ENCODE results near the gene UBA3. TPM values are rescaled to one million over a fixed set of nuclear protein-coding genes. Genes with fewer than 3 reads are reported as not detected.

UBA3 gene
- total and polyA plus RNA-seq, 2 of the 13 experiments (the other 11 are each of a cell fraction or from before 2014, with no cell fraction given): 40.7 to 49.0 TPM

DNA sequence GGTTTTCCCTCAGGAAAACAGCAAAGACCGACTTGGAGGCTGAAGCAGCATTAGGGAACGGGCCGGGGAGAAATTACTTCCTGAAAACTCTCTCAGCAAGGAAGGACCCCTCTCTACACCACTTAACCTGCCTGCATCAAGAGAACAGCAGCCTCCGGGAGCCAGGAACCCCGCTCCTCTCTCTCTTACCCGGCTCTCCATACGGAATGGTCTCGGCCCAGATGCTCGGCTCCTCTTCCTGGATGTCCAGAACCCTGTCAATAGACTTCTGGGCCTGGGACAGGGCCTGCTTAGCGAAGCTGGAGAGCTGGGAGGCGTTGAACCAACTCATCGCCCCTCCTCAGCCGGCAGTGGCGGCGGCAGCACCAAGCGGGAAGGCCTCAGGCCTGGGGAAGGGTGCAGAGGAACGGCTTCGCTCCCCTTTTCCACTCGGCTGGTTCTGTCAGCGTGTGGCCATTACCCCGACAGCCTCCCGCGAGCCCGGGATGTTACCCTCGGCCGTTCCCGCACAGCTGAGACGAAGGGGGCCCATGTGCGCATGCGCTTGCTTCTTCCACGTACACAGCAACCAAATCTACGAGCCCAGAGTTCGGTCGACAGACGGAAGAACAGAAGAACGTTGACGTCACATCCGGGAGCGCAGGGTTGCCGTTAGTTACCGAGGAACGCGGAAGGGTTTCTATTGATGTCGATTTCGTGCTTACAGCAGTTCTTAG lies 28.3 kb downstream of the UBA3 start, which contains the start of gene TMF1 (continued):
- TF ChIP-seq, protein P1, sequence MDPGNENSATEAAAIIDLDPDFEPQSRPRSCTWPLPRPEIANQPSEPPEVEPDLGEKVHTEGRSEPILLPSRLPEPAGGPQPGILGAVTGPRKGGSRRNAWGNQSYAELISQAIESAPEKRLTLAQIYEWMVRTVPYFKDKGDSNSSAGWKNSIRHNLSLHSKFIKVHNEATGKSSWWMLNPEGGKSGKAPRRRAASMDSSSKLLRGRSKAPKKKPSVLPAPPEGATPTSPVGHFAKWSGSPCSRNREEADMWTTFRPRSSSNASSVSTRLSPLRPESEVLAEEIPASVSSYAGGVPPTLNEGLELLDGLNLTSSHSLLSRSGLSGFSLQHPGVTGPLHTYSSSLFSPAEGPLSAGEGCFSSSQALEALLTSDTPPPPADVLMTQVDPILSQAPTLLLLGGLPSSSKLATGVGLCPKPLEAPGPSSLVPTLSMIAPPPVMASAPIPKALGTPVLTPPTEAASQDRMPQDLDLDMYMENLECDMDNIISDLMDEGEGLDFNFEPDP (CRISPR knock-in tag; conservative IDR thresholded peaks at IDR 0.05): 0 out of 2 replicates have a peak, but pooled peaks have one; percentile 81
- TF ChIP-seq RFX1 (IDR thresholded peaks at IDR 0.05): peak; percentile 96
- TF ChIP-seq PAX8 (CRISPR knock-in tag; IDR thresholded peaks at IDR 0.05; ENCODE audit: borderline replicate concordance): no peak
- TF ChIP-seq SMAD1 (CRISPR knock-in tag; IDR thresholded peaks at IDR 0.05; ENCODE audit: borderline replicate concordance, low read depth): 0 out of 2 replicates have a peak, but pooled peaks have one; percentile 29
- peak; percentile 85 for TF ChIP-seq FOXK2 (IDR thresholded peaks at IDR 0.05)
- TF ChIP-seq RAD21 (CRISPR knock-in tag; IDR thresholded peaks at IDR 0.05): 0 out of 2 replicates have a peak, but pooled peaks have one; percentile 7
- TF ChIP-seq, protein P2, sequence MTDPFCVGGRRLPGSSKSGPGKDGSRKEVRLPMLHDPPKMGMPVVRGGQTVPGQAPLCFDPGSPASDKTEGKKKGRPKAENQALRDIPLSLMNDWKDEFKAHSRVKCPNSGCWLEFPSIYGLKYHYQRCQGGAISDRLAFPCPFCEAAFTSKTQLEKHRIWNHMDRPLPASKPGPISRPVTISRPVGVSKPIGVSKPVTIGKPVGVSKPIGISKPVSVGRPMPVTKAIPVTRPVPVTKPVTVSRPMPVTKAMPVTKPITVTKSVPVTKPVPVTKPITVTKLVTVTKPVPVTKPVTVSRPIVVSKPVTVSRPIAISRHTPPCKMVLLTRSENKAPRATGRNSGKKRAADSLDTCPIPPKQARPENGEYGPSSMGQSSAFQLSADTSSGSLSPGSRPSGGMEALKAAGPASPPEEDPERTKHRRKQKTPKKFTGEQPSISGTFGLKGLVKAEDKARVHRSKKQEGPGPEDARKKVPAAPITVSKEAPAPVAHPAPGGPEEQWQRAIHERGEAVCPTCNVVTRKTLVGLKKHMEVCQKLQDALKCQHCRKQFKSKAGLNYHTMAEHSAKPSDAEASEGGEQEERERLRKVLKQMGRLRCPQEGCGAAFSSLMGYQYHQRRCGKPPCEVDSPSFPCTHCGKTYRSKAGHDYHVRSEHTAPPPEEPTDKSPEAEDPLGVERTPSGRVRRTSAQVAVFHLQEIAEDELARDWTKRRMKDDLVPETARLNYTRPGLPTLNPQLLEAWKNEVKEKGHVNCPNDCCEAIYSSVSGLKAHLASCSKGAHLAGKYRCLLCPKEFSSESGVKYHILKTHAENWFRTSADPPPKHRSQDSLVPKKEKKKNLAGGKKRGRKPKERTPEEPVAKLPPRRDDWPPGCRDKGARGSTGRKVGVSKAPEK (CRISPR knock-in tag; IDR thresholded peaks at IDR 0.05; ENCODE audit: borderline replicate concordance): 0 out of 2 replicates have a peak, but pooled peaks have one; percentile 25
- TF ChIP-seq, protein P3, sequence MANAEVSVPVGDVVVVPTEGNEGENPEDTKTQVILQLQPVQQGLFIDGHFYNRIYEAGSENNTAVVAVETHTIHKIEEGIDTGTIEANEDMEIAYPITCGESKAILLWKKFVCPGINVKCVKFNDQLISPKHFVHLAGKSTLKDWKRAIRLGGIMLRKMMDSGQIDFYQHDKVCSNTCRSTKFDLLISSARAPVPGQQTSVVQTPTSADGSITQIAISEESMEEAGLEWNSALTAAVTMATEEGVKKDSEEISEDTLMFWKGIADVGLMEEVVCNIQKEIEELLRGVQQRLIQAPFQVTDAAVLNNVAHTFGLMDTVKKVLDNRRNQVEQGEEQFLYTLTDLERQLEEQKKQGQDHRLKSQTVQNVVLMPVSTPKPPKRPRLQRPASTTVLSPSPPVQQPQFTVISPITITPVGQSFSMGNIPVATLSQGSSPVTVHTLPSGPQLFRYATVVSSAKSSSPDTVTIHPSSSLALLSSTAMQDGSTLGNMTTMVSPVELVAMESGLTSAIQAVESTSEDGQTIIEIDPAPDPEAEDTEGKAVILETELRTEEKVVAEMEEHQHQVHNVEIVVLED (CRISPR knock-in tag; IDR thresholded peaks at IDR 0.05; ENCODE audit: borderline replicate concordance): peak; percentile 75; the same call in 1 of the 2 replicates
- TF ChIP-seq, protein P4, sequence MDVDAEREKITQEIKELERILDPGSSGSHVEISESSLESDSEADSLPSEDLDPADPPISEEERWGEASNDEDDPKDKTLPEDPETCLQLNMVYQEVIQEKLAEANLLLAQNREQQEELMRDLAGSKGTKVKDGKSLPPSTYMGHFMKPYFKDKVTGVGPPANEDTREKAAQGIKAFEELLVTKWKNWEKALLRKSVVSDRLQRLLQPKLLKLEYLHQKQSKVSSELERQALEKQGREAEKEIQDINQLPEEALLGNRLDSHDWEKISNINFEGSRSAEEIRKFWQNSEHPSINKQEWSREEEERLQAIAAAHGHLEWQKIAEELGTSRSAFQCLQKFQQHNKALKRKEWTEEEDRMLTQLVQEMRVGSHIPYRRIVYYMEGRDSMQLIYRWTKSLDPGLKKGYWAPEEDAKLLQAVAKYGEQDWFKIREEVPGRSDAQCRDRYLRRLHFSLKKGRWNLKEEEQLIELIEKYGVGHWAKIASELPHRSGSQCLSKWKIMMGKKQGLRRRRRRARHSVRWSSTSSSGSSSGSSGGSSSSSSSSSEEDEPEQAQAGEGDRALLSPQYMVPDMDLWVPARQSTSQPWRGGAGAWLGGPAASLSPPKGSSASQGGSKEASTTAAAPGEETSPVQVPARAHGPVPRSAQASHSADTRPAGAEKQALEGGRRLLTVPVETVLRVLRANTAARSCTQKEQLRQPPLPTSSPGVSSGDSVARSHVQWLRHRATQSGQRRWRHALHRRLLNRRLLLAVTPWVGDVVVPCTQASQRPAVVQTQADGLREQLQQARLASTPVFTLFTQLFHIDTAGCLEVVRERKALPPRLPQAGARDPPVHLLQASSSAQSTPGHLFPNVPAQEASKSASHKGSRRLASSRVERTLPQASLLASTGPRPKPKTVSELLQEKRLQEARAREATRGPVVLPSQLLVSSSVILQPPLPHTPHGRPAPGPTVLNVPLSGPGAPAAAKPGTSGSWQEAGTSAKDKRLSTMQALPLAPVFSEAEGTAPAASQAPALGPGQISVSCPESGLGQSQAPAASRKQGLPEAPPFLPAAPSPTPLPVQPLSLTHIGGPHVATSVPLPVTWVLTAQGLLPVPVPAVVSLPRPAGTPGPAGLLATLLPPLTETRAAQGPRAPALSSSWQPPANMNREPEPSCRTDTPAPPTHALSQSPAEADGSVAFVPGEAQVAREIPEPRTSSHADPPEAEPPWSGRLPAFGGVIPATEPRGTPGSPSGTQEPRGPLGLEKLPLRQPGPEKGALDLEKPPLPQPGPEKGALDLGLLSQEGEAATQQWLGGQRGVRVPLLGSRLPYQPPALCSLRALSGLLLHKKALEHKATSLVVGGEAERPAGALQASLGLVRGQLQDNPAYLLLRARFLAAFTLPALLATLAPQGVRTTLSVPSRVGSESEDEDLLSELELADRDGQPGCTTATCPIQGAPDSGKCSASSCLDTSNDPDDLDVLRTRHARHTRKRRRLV (CRISPR knock-in tag; IDR thresholded peaks at IDR 0.05): 0 out of 2 replicates have a peak, but pooled peaks have one; percentile 9
- TF ChIP-seq, protein P5, sequence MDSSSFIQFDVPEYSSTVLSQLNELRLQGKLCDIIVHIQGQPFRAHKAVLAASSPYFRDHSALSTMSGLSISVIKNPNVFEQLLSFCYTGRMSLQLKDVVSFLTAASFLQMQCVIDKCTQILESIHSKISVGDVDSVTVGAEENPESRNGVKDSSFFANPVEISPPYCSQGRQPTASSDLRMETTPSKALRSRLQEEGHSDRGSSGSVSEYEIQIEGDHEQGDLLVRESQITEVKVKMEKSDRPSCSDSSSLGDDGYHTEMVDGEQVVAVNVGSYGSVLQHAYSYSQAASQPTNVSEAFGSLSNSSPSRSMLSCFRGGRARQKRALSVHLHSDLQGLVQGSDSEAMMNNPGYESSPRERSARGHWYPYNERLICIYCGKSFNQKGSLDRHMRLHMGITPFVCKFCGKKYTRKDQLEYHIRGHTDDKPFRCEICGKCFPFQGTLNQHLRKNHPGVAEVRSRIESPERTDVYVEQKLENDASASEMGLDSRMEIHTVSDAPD (CRISPR knock-in tag; IDR thresholded peaks at IDR 0.05): 0 out of 2 replicates have a peak, but pooled peaks have one; percentile 38
- TF ChIP-seq ZNF616 (CRISPR knock-in tag; IDR thresholded peaks at IDR 0.05; ENCODE audit: low read depth): 0 out of 2 replicates have a peak, but pooled peaks have one; percentile 64
- no peak for TF ChIP-seq DNMT3B (CRISPR knock-in tag; conservative IDR thresholded peaks at IDR 0.05)
- TF ChIP-seq, protein P6, sequence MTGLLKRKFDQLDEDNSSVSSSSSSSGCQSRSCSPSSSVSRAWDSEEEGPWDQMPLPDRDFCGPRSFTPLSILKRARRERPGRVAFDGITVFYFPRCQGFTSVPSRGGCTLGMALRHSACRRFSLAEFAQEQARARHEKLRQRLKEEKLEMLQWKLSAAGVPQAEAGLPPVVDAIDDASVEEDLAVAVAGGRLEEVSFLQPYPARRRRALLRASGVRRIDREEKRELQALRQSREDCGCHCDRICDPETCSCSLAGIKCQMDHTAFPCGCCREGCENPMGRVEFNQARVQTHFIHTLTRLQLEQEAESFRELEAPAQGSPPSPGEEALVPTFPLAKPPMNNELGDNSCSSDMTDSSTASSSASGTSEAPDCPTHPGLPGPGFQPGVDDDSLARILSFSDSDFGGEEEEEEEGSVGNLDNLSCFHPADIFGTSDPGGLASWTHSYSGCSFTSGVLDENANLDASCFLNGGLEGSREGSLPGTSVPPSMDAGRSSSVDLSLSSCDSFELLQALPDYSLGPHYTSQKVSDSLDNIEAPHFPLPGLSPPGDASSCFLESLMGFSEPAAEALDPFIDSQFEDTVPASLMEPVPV (CRISPR knock-in tag; IDR thresholded peaks at IDR 0.05): 0 out of 2 replicates have a peak, but pooled peaks have one; percentile 56
